H1 (cell line): ENCODE data around the gene FAM234A. TPM values are rescaled to one million over a fixed set of nuclear protein-coding genes. Genes with fewer than 3 reads are reported as not detected.

Experiments used
- CTCF ChIA-PET: fragments of 300-600 bp; sonication (Branson Sonifier 250); formaldehyde crosslinking; loops from one replicate; lab custom pipeline; 2021; ENCODE audit not compliant: partially characterized antibody; lab: Charles Lee
- POLR2A ChIA-PET: fragments of 300-600 bp; sonication (Branson Sonifier 250); formaldehyde crosslinking; loops from one replicate; lab custom pipeline; 2021; ENCODE audit warnings: inconsistent platforms; ENCODE audit not compliant: partially characterized antibody; lab: Charles Lee
- DNase-seq, 2 experiments: peaks; one replicate each; pipeline versions ENCODE4 v3.0.0 to v3.0.0-alpha.2; 2010 to 2022; ENCODE audit warnings: low spot score in 2 of 2, low read depth in 1 of 2, mixed read lengths in 1 of 2
- FAIRE-seq: peaks from 2 replicates; lab custom pipeline; 2011; peaks lifted over from hg19 to GRCh38; lab: Jason Lieb, UNC
- H2AFZ ChIP-seq: 2 replicates; pipeline ENCODE4 v1.8.1; 2012; ENCODE audit warnings: low read length, inconsistent platforms
- H2AK5ac ChIP-seq: 2 replicates; pipeline ENCODE4 v1.6.1; 2013; ENCODE audit warnings: low read depth, low read length
- H2BK120ac ChIP-seq: replicated peaks from 2 replicates; pipeline ENCODE3; 2013; ENCODE audit warnings: low read depth, low read length, inconsistent platforms
- H2BK12ac ChIP-seq: 2 replicates; pipeline ENCODE4 v1.6.1; 2013; ENCODE audit warnings: low read depth, low read length
- H2BK15ac ChIP-seq: 2 replicates; pipeline ENCODE4 v1.6.1; 2013; ENCODE audit warnings: low read length
- H2BK20ac ChIP-seq: 2 replicates; pipeline ENCODE4 v1.6.1; 2013; ENCODE audit warnings: low read length
- H2BK5ac ChIP-seq: 2 replicates; pipeline ENCODE4 v1.6.1; 2013; ENCODE audit warnings: low read depth, low read length
- H3K14ac ChIP-seq: 2 replicates; pipeline ENCODE4 v1.6.1; 2013; ENCODE audit warnings: inconsistent platforms; ENCODE audit not compliant: insufficient read length
- H3K18ac ChIP-seq: 2 replicates; pipeline ENCODE4 v1.6.1; 2013; ENCODE audit warnings: low read length; ENCODE audit errors: extremely low read depth
- H3K23ac ChIP-seq: 2 replicates; pipeline ENCODE4 v1.6.1; 2013; ENCODE audit warnings: inconsistent platforms; ENCODE audit not compliant: insufficient read length
- H3K23me2 ChIP-seq: 2 replicates; pipeline ENCODE4 v1.6.1; 2013; ENCODE audit warnings: low read depth, low read length
- H3K27ac ChIP-seq: 2 replicates; pipeline ENCODE4 v1.6.1; 2011; ENCODE audit warnings: low read depth, low read length, inconsistent platforms
- H3K27me3 ChIP-seq, 4 experiments: replicated peaks in 1 of 4; 1 replicate in 1 of 4; 2 replicates in 3 of 4; pipeline versions ENCODE4 v1.6.1 to v1.8.1; 2011 to 2013; ENCODE audit warnings: low read length in 3 of 4, mild to moderate bottlenecking in 3 of 4, inconsistent platforms in 2 of 4, mixed read lengths in 2 of 4, moderate library complexity in 1 of 4; ENCODE audit not compliant: control insufficient read depth in 3 of 4, insufficient read depth in 3 of 4; ENCODE audit errors: extremely low read depth in 1 of 4
- H3K36me3 ChIP-seq, 4 experiments: 2 replicates each; pipeline versions ENCODE4 v1.6.1 to v1.8.1; 2011 to 2013; ENCODE audit warnings: mild to moderate bottlenecking in 4 of 4, low read length in 3 of 4, moderate library complexity in 2 of 4, control low read depth in 1 of 4, inconsistent platforms in 1 of 4; ENCODE audit not compliant: insufficient read depth in 4 of 4, control insufficient read depth in 2 of 4
- H3K4ac ChIP-seq: replicated peaks from 2 replicates; pipeline ENCODE3; 2013; ENCODE audit warnings: low read length, low read depth, mixed read lengths, inconsistent platforms; ENCODE audit not compliant: insufficient read length
- H3K4me1 ChIP-seq, 4 experiments: replicated peaks in 1 of 4; 1 replicate in 1 of 4; 2 replicates in 3 of 4; pipeline versions ENCODE4 v1.6.1 to v1.8.1; 2011 to 2013; ENCODE audit warnings: low read length in 3 of 4, inconsistent platforms in 2 of 4, mixed read lengths in 1 of 4; ENCODE audit not compliant: insufficient read depth in 4 of 4, control insufficient read depth in 3 of 4
- H3K4me2 ChIP-seq, 2 experiments: 2 replicates each; pipeline versions ENCODE4 v1.6.1 to v1.8.1; 2011 to 2013; ENCODE audit warnings: low read depth in 2 of 2, low read length in 2 of 2, control low read depth in 1 of 2, inconsistent platforms in 1 of 2, mild to moderate bottlenecking in 1 of 2; ENCODE audit not compliant: insufficient read depth in 1 of 2
- H3K4me3 ChIP-seq, 4 experiments: fragments of 200-600, 300-600 bp in 1 of 4; sonication (generic), shearing (Covaris generic), sonication (Bioruptor Twin) in 1 of 4; 2 replicates each; pipeline versions ENCODE4 v1.5.1 to v1.8.1; 2011 to 2016; ENCODE audit warnings: low read length in 4 of 4, low read depth in 3 of 4, control low read depth in 2 of 4, inconsistent platforms in 2 of 4, mild to moderate bottlenecking in 2 of 4, mixed read lengths in 1 of 4, moderate library complexity in 1 of 4; ENCODE audit not compliant: insufficient read depth in 2 of 4; ENCODE audit errors: extremely low read depth in 1 of 4
- H3K56ac ChIP-seq: replicated peaks from 2 replicates; pipeline ENCODE3; 2013; ENCODE audit warnings: low read depth, mild to moderate bottlenecking, mixed read lengths, low read length, inconsistent platforms; ENCODE audit not compliant: insufficient read length
- H3K79me1 ChIP-seq: 2 replicates; pipeline ENCODE4 v1.6.1; 2013; ENCODE audit warnings: low read depth, low read length, control low read depth
- H3K79me2 ChIP-seq, 2 experiments: 2 replicates each; pipeline versions ENCODE4 v1.6.1 to v1.8.1; 2012 to 2013; ENCODE audit warnings: low read length in 2 of 2, mild to moderate bottlenecking in 2 of 2, inconsistent platforms in 1 of 2; ENCODE audit not compliant: insufficient read depth in 2 of 2, control insufficient read depth in 1 of 2
- H3K9ac ChIP-seq, 4 experiments: replicated peaks in 1 of 4; 1 replicate in 1 of 4; 2 replicates in 3 of 4; pipeline versions ENCODE4 v1.6.1 to v1.8.1; 2011 to 2013; ENCODE audit warnings: low read depth in 3 of 4, low read length in 3 of 4, control low read depth in 2 of 4, mild to moderate bottlenecking in 2 of 4, moderate library complexity in 2 of 4, inconsistent platforms in 1 of 4; ENCODE audit errors: extremely low read depth in 1 of 4
- H3K9me3 ChIP-seq, 2 experiments: 2 replicates each; pipeline versions ENCODE4 v1.6.1 to v1.8.1; 2012 to 2013; ENCODE audit warnings: mild to moderate bottlenecking in 2 of 2, moderate library complexity in 2 of 2, control low read depth in 1 of 2, inconsistent platforms in 1 of 2, low read depth in 1 of 2, low read length in 1 of 2, mixed read lengths in 1 of 2; ENCODE audit not compliant: insufficient read depth in 2 of 2
- H4K20me1 ChIP-seq, 2 experiments: replicated peaks in 1 of 2; 2 replicates each; pipeline versions ENCODE3 to v1.8.1; 2011 to 2013; ENCODE audit warnings: inconsistent platforms in 2 of 2, low read length in 2 of 2, mild to moderate bottlenecking in 1 of 2; ENCODE audit not compliant: insufficient read depth in 2 of 2, control insufficient read depth in 1 of 2
- H4K5ac ChIP-seq: 2 replicates; pipeline ENCODE4 v1.6.1; 2013; ENCODE audit warnings: low read length, low read depth, mixed read lengths, inconsistent platforms; ENCODE audit not compliant: insufficient read length
- H4K8ac ChIP-seq: 2 replicates; pipeline ENCODE4 v1.8.0; 2013; ENCODE audit warnings: mild to moderate bottlenecking, moderate library complexity, low read length, inconsistent platforms; ENCODE audit not compliant: insufficient read depth; ENCODE audit errors: extremely low read depth
- H4K91ac ChIP-seq: replicated peaks from 2 replicates; pipeline ENCODE3; 2013; ENCODE audit warnings: low read length, mixed read lengths, inconsistent platforms; ENCODE audit not compliant: insufficient read length
- ATF3 ChIP-seq: IDR thresholded peaks from 2 replicates; pipeline ENCODE4 v1.6.1; 2011; ENCODE audit warnings: low read depth, mild to moderate bottlenecking, low read length; ENCODE audit not compliant: insufficient read depth
- RBBP5 ChIP-seq: IDR thresholded peaks from 2 replicates; pipeline ENCODE4 v1.7.1; 2012; ENCODE audit warnings: low read depth, mild to moderate bottlenecking, inconsistent platforms, low read length, moderate library complexity, borderline replicate concordance
- RXRA ChIP-seq: IDR thresholded peaks from 2 replicates; pipeline ENCODE4 v1.6.1; 2011; ENCODE audit warnings: low read depth, mild to moderate bottlenecking, low read length, moderate library complexity; ENCODE audit not compliant: insufficient read depth
- SIN3A ChIP-seq, 2 experiments: IDR thresholded peaks in 1 of 2; conservative IDR thresholded peaks in 1 of 2; 2 replicates each; pipeline ENCODE4 v1.6.1; 2011 to 2012; ENCODE audit warnings: low read length in 2 of 2, improper control_type of control experiment in 1 of 2, low read depth in 1 of 2, mild to moderate bottlenecking in 1 of 2
- WGBS, 2 experiments: shearing (Covaris generic) in 1 of 2; methylation state at CpG; one replicate each; pipeline versions ENCODE4 v1.1.6 to v1.1.7; 2013 to 2015; ENCODE audit warnings: low lambda C conversion rate in 2 of 2, mixed read lengths in 2 of 2, inconsistent platforms in 1 of 2, low coverage in 1 of 2, missing lambda C conversion rate in 1 of 2; ENCODE audit not compliant: insufficient replicate concordance in 2 of 2, insufficient coverage in 1 of 2, insufficient read length in 1 of 2; ENCODE audit errors: extremely low coverage in 1 of 2, missing lambda C conversion rate in 1 of 2; 5-methylcytosine and 5-hydroxymethylcytosine counted together
- polyA plus RNA-seq, 7 experiments: library from polyadenylated mRNA; depleted of rRNA in 3 of 7; stranded (reverse) in 5 of 7; unstranded in 2 of 7; fragments of >200 nt in 5 of 7; fragments of 200-250 nt in 2 of 7; gene quantifications; 1 replicate in 5 of 7; 2 replicates in 1 of 7; 4 replicates in 1 of 7; pipeline versions ENCODE4 v1.2.1 to v1.2.3, GENCODE V29; 2011 to 2013; ENCODE audit warnings: missing spikeins in 2 of 7, mixed read lengths in 2 of 7
- total RNA-seq: library from RNA; stranded (reverse); fragmentation: NEBNext Ultra II Directional; extraction: Animal tissue kit (Norgen Biotek cat#: 25700); gene quantifications from 2 replicates; pipeline ENCODE4 v1.2.1, GENCODE V29; 2021

Gene FAM234A
- total and polyA plus RNA-seq, 2 of the 8 experiments (the other 6 are each of a cell fraction or from before 2014, with no cell fraction given): 80.6 to 104 TPM

GRCh38 chr16:187330-187729 is 47.3 kb upstream of the FAM234A start:
- no peak overlapping the region for H2BK120ac ChIP-seq
- no peak overlapping the region for H3K9ac ChIP-seq
- no peak overlapping the region for H3K4me3 ChIP-seq
- DNase-seq (no peak), FAIRE-seq (no peak)
- no peak overlapping the region for H3K14ac ChIP-seq
- CTCF ChIA-PET: interaction anchor here (0.8 to 2.8 kb wide), 4 partner anchors 21 to 175 kb away, joined by 3 to 10 read pairs (median 6); no protein-coding TSS in a partner anchor
- WGBS, 2 experiments: 97% methylated on average over 8 of the region's 8 CpGs; no CpG with 5 or more reads in 1 of the 2 experiments
- no peaks in the 10 kb centered on the region; the same call in 1 of the 2 replicates for H3K79me1 ChIP-seq
- no peak overlapping the region for H2AFZ ChIP-seq
- H3K23me2 ChIP-seq: no peaks in the 10 kb centered on the region
- no peak overlapping the region for H2AK5ac ChIP-seq
- H3K4ac ChIP-seq: no peak overlapping the region
- no peak overlapping the region for H4K8ac ChIP-seq
- no peaks in the 10 kb centered on the region for H3K79me2 ChIP-seq
- H3K23ac ChIP-seq: no peak overlapping the region
- peaks cover 0 to 3% of the 10 kb centered on the region in 2 experiments; a peak in 1 of 4 replicates for H3K9me3 ChIP-seq
- POLR2A ChIA-PET: interaction anchor here (0.6 to 34.3 kb wide), 3 partner anchors 38 to 173 kb away, joined by 3 to 348 read pairs (median 3); partner anchors contain the start of gene LUC7L
- no peak overlapping the region for H3K27ac ChIP-seq
- H3K4me2 ChIP-seq: no peak overlapping the region
- no peaks in the 10 kb centered on the region for H3K27me3 ChIP-seq
- no peak overlapping the region for H2BK15ac ChIP-seq
- no peak overlapping the region for H2BK12ac ChIP-seq
- no peak overlapping the region for H3K18ac ChIP-seq
- H4K91ac ChIP-seq: no peak overlapping the region
- no peak overlapping the region for H2BK20ac ChIP-seq
- no peaks in the 10 kb centered on the region for H3K4me1 ChIP-seq
- H4K5ac ChIP-seq: no peak overlapping the region
- H3K36me3 ChIP-seq: peaks cover 28 to 52% (median 44%) of the 10 kb centered on the region in 4 experiments; a peak in 7 of 8 replicates
- no peak overlapping the region for H3K56ac ChIP-seq
- H4K20me1 ChIP-seq: peaks cover 4 to 14% of the 10 kb centered on the region in 2 experiments
- no peak overlapping the region for H2BK5ac ChIP-seq
- no peak for TF ChIP-seq ATF3
- TF ChIP-seq RXRA: no peak
- TF ChIP-seq SIN3A (conservative IDR thresholded peaks at IDR 0.05 in 1 of 2, IDR thresholded peaks at IDR 0.05 in 1 of 2; ENCODE audit: low read depth in 1 of 2, low read length in 2 of 2): no peak
- no peak for TF ChIP-seq RBBP5
